KBM-7 (cell line): ENCODE measurements around the gene UPF1.

ENCODE experiments used
- DNase-seq: peaks from one replicate; pipeline ENCODE4 v3.0.0-alpha.2; 2015
- in situ Hi-C: fragments of 300-500 bp; cut with MboI; formaldehyde crosslinking; loops from 2 replicates; pipeline ENCODE4 v1.14.3; 2020; ENCODE audit warnings: low sequenced_read_pairs, low pct_unique_long_range_greater_than_20kb, mixed read lengths

Gene UPF1

GRCh38 chr19:18865973-18866799 is 34.4 kb downstream of the UPF1 start:
- peak; percentile 78 for DNase-seq
- in situ Hi-C loops, result loop anchor here (25.0 kb wide), 1 partner anchor 404 kb away; no protein-coding TSS in a partner anchor

GRCh38 chr19:18866800-18867123 is 35.0 kb downstream of the UPF1 start:
- in situ Hi-C loops, result loop anchor here (25.0 kb wide), 1 partner anchor 404 kb away; no protein-coding TSS in a partner anchor

GRCh38 chr19:18867199-18867598 is 35.4 kb downstream of the UPF1 start:
- no peak for DNase-seq
- in situ Hi-C loops, result loop anchor here (25.0 kb wide), 1 partner anchor 405 kb away; no protein-coding TSS in a partner anchor

More at GRCh38 chr19:18866800-18867123, 35.0 kb downstream of the UPF1 start:
- DNase-seq, result no peak

- no peak for DNase-seq
- in situ Hi-C loops, result loop anchor here (25.0 kb wide), 1 partner anchor 405 kb away; no protein-coding TSS in a partner anchor
Observed at GRCh38 chr19:18867751-18868150, 36.0 kb downstream of the UPF1 start.

GRCh38 chr19:18868380-18869022 is 36.7 kb downstream of the UPF1 start:
- in situ Hi-C loops, result loop anchor here (25.0 kb wide), 1 partner anchor 406 kb away; no protein-coding TSS in a partner anchor
- no peak for DNase-seq

GRCh38 chr19:18869023-18869618 is 37.4 kb downstream of the UPF1 start:
- in situ Hi-C loops, result loop anchor here (25.0 kb wide), 1 partner anchor 407 kb away; no protein-coding TSS in a partner anchor
- DNase-seq, result no peak

GRCh38 chr19:18869781-18870530 is 38.2 kb downstream of the UPF1 start:
- no peak for DNase-seq
- in situ Hi-C loops, result loop anchor here (25.0 kb wide), 1 partner anchor 408 kb away; no protein-coding TSS in a partner anchor

GRCh38 chr19:18870531-18871172 is 38.9 kb downstream of the UPF1 start:
- no peak for DNase-seq
- in situ Hi-C loops, result loop anchor here (25.0 kb wide), 1 partner anchor 408 kb away; no protein-coding TSS in a partner anchor

- DNase-seq, result no peak
- in situ Hi-C loops, result loop anchor here (25.0 kb wide), 1 partner anchor 409 kb away; no protein-coding TSS in a partner anchor
Observed at GRCh38 chr19:18871543-18871942, 39.8 kb downstream of the UPF1 start.

- DNase-seq, result no peak
- in situ Hi-C loops, result no loop called here
Observed at GRCh38 chr19:18875726-18876125, 44.0 kb downstream of the UPF1 start.

- DNase-seq, result no peak
- in situ Hi-C loops, result no loop called here
Observed at GRCh38 chr19:18876865-18877264, 45.1 kb downstream of the UPF1 start.

GRCh38 chr19:18878058-18878797 is 46.5 kb downstream of the UPF1 start:
- in situ Hi-C loops, result no loop called here
- no peak for DNase-seq

GRCh38 chr19:18878858-18879578 is 47.3 kb downstream of the UPF1 start:
- DNase-seq, result no peak

GRCh38 chr19:18879579-18880373 is 48.0 kb downstream of the UPF1 start:
- in situ Hi-C loops, result no loop called here
- peak; percentile 73 for DNase-seq

More at GRCh38 chr19:18878858-18879578, 47.3 kb downstream of the UPF1 start:
- in situ Hi-C loops, result no loop called here

- no peak for DNase-seq
- in situ Hi-C loops, result no loop called here
Observed at GRCh38 chr19:18881491-18881890, 49.7 kb downstream of the UPF1 start.

- no peak for DNase-seq
- in situ Hi-C loops, result no loop called here
Observed at GRCh38 chr19:18883526-18884304, 52.0 kb downstream of the UPF1 start.
